Astrocyte of the cerebellum (primary cell): Measurements from ENCODE around the gene TGFBR3L.
A peak's percentile ranks its signal among the peaks of the same experiment; 100 is the strongest.

Source experiments
- DNase-seq: peaks from one replicate; pipeline ENCODE4 v3.0.0-alpha.2; 2011; ENCODE audit warnings: low read depth
- H3K4me3 ChIP-seq: 2 replicates; pipeline ENCODE4 v1.5.1; 2011; ENCODE audit warnings: mild to moderate bottlenecking, low read depth, low read length, moderate library complexity
- CTCF ChIP-seq: IDR thresholded peaks from 2 replicates; pipeline ENCODE4 v1.5.1; 2012; ENCODE audit warnings: low read length, low read depth, moderate library complexity, mild to moderate bottlenecking; ENCODE audit errors: missing control alignments
- in situ Hi-C: cut with HindIII; loops from 2 replicates; pipeline ENCODE4 v1.10.0; 2017; ENCODE audit warnings: low sequenced_read_pairs

Gene TGFBR3L

GRCh38 chr19:7922836-7923195 is 8.2 kb downstream of the TGFBR3L start:
- in situ Hi-C loops, result no loop called here
- TF ChIP-seq CTCF, result no peak
- DNase-seq, result no peak
- H3K4me3 ChIP-seq, result no peak overlapping the region

GRCh38 chr19:7923295-7924191 is 8.9 kb downstream of the TGFBR3L start:
- in situ Hi-C loops, result no loop called here
- no peak for DNase-seq
- H3K4me3 ChIP-seq, result no peak overlapping the region
- TF ChIP-seq CTCF, result no peak

- H3K4me3 ChIP-seq, result no peak overlapping the region
- no peak for TF ChIP-seq CTCF
- in situ Hi-C loops, result no loop called here
- no peak for DNase-seq
Observed at GRCh38 chr19:7924241-7924640, 9.6 kb downstream of the TGFBR3L start.

- no peak for TF ChIP-seq CTCF
- in situ Hi-C loops, result no loop called here
- H3K4me3 ChIP-seq, result peak overlapping the region; percentile 33
- no peak for DNase-seq
Observed at GRCh38 chr19:7924651-7925170, 10.1 kb downstream of the TGFBR3L start.

GRCh38 chr19:7925171-7925851 is 10.7 kb downstream of the TGFBR3L start:
- peak overlapping the region; percentile 33 for H3K4me3 ChIP-seq
- in situ Hi-C loops, result no loop called here
- DNase-seq, result peak; percentile 42
- TF ChIP-seq CTCF, result peak; percentile 70

- TF ChIP-seq CTCF, result no peak
- H3K4me3 ChIP-seq, result peak within 1 kb of the TSS; percentile 39
- DNase-seq, result no peak
- in situ Hi-C loops, result no loop called here
Observed at GRCh38 chr19:7926021-7926726, 11.5 kb downstream of the TGFBR3L start, which contains the start of gene CTXN1. Gene CTXN1 (minus strand): TSS chr19:7926135. CDS start chr19:7925538, 597 bp downstream.
